NCI-H2107 treated with DMSO at 0.1 percent for 48 hours (cell line): ENCODE measurements around the gene APLP1.
A peak's percentile ranks its signal among the peaks of the same experiment; 100 is the strongest.
"Not testable (repeated sequence)": the region's sequence is repeated elsewhere in the genome, so short reads cannot be mapped to it uniquely, and the experiment has no call there.

Experiments used
- DNase-seq: peaks from one replicate; lab custom pipeline; 2025; ENCODE audit not compliant: unreplicated experiment; lab: John Stamatoyannopoulos, UW

Gene APLP1

DNA sequence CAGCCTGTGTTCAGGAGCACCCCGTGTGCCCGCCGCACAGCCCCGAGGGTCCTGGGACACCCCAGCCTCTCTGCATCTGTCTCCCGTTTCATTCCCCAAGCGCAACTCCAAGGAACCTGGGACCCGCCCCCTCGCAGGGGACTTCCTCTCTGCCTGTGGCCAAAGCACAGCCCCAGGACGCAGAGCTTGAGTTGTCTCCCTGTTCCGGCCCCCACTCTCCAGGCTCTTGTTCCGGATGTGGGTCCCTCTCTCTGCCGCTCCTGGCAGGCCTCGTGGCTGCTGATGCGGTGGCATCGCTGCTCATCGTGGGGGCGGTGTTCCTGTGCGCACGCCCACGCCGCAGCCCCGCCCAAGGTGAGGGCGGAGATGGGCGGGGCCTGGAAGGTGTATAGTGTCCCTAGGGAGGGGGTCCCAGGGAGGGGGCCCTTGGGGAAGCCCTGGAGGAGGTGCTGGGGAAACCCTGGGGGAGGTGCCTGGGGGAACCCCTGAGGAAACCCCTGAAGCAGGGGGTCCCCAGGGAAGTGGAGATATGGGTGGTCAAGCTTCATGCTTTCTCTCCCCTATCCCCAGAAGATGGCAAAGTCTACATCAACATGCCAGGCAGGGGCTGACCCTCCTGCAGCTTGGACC is 35.3 kb downstream of the APLP1 start:
- peak; percentile 18 for DNase-seq

DNA sequence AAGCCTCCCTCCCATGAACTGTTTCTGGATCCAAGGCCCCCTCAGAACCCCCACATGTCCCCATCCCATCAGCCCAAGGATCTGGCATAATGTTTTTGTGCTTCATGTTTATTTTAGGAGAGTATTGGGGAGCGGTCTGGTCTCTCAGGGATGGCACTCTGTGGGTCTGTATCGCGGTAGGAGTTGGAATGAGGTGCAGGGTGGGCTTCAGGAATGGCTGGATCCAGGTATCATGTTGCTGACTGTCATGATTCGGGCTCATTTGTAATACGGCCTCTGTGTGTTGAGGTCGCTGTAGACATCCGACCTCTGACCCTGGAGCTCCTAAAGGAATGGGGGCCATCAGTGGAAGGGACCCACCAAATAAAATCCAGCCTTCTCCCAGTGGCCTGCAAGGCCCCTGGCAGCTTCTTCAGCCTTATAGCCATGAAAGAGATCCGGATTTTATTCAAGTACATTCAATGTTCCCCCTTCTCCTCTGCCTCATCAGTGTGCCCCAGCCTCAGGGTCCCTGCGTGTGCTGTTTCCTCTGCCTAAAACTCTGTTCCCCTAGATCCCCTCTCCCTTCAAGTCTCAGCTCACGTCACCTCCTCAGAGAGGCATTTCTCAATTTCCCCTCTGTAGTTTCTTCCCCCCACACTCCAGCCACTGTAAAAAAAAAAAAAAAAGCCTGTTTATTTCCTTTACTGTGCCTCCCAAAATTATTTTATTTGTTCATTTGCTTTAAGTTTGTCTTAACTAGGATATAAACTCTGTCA is 36.1 kb downstream of the APLP1 start:
- no peak for DNase-seq

DNA sequence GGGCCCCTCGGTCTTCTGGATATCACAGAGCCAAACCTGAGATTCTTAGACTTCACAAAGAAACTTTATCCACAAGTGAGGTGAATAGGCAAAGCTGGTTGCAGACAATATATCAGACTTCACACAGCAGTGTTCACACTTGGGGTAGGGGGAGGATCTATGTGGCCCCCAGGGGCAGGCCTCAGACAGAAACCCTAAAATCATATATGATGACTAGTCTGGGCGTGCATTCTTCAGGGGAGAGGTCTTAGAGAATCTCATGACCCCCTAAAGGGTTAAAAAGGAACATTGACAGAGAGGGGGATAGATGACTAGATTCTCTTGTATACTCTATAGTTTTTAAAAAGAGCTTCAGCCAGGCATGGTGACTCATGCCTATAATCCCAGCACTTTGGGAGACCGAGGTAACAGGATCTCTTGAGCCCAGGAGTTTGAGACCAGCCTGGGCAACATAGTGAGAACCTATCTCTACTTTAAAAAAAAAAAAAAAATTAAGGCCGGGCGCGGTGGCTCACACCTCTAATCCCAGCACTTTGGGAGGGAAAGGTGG is 36.9 kb downstream of the APLP1 start:
- DNase-seq, result no peak

DNA sequence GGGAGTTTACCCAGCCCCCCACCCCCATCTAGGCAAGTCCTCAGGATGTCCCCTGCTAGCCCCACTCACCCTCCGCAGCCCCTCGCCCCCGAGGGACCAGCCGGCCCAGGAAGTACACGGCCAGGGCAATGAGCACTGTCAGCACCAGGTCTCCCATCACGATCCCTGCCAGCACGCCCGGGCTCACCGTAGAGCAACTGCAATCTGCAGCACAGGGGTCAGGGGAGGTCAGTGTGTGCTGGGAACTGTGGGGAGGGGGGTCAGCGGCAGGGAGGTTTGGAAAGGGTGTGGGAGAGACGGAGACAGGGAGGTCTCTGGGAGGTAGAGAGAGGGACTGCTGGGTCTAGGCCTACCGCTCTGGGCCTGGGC is 39.0 kb downstream of the APLP1 start:
- DNase-seq, result no peak

DNA sequence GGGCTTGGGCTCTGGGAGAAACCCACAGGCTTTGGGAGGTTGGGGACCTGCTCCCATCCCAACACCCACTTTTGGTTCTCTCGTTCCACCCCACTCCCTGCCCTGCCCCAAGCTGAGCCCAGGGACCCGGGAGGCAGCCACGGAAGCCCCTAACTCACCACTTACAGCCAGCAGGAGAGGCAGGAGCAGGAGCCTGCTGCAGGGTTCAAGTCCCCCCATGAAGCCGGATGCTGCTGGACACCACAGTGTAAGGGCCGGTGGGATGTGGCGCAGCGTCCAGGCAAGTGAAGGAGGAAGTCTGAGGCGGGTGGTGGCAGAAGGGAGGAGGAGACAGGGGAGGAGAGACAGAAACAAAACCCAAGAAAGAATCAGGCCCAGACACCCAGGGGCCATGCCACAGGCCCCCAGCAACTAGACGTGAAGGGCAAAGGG is 39.7 kb downstream of the APLP1 start, which contains the start of gene TYROBP:
Gene TYROBP, minus strand, starts transcription at position 286 of the 432 bp plus-strand sequence. Its CDS starts 67 bp downstream, at position 219.
- DNase-seq, result no peak

DNA sequence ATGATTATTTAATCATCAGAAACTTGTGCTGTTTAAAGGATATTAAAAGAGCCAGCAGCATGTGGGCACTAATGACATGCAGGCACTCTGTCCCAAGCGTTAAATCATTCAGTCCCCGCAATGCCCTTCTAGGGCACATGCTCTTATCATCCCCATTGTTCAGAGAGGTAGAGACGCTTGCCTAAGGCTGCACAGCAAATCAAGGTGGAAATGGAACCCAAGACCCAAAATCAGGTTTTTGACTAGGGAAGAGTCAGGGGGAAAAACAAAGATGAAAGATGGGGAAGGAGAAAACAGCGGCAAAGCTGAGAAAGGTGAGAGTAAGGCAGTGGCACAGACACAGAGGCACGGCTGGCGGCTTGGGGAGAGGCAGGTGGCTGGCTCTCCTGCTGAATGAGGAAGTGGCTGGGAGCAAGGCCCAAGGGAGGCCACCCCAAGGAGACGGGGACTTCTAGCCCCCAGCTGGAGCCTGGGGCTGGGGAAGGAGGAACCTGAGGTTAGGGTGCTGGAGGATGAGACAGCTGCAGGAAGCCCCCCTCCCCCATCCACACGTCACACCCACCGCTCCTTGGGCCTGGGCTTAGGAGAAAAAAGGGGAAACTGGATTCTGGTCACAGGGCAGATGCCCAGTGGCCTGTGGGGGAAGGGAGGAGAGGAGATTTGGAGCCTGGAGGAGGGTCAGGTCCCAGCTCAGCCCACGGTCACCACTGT is 40.8 kb downstream of the APLP1 start:
- no peak for DNase-seq

DNA sequence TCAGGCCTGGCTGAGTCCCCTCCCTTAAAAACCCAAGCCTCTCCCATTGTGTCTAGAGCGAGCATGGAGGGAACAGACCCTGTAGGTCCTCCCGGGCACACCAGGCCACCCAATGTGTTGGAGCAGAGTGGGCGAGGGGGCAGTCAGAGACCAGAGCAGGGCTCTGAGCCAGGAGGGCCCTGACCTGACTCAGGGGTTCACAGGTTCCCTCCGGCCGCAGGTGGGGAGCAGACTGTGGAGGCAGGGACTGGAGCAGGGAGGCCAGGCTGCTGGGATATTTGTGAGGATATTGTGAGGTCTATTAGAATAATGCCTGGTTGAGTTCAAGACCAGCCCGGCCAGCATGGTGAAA is 41.3 kb downstream of the APLP1 start:
- no peak for DNase-seq

DNA sequence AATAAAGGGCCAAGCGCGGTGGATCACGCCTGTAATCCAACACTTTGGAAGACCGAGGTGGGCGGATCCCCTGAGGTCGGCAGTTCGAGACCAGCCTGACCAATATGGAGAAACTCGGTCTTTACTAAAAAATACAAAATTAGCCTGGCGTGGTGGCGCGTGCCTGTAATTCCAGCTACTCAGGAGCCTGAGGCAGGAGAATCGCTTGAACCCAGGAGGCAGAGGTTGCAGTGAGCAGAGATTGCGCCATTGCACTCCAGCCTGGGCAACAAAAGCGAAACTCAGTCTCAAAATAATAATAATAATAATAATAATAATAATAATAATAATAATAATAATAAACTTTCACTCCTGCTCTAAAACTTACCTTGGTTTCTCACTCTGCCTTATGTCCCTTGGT is 42.0 kb downstream of the APLP1 start:
- not testable (repeated sequence) for DNase-seq

DNA sequence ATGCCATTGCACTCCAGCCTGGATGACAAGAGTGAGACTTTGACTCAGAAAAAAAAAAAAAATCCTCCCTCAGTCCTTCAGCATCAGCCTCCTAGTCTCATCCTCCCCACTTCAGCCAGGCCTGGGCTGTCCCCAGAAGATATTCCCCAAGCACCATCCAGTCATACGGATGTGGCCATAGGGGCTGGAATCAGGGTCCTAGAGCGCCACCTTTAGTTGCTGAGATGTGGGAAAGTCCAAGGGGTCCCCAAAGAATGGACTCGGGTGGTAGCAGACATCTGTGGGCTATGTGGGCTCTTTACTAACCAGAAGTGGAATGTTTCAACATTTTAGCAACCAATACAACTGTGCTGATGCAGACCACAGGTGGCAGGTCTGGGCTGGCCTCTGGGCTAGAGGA is 42.8 kb downstream of the APLP1 start:
- no peak for DNase-seq

DNA sequence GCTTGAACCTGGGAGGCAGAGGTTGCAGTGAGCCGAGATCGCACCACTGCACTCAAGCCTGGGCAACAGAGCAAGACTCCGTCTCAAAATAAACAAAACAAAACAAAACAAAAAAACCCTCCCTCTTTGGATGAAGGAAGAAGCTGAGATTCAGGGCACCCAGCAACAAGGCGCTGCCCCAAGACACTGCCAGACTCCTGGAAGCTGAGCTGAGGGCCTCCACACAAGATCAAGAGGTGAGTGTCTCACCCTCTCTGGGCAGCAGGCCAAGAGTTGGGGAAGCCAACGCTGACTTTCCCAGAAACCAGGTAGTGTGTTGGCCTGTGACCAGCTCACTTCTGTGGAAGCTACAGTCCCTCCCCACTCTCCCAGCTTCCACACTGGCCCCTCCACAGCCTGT is 43.4 kb downstream of the APLP1 start:
- no peak for DNase-seq

DNA sequence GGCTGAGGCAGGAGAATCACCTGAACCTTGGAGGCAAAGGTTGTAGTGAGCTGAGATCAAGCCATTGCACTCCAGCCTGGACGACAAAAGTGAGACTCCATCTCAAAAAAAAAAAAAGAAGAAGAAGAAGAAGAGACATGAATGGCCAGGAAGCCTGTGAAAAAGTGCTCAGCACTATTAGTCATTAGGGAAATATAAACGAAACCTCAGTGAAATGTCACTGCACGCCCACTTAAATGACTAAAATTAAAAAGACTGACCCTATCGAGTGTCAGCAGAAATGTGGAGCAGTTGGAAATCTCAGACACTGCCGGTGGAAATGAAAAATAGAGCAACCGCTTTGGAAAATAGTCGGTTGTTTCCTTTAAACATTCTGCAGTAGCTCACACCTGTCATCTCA is 45.2 kb downstream of the APLP1 start:
- no peak for DNase-seq

DNA sequence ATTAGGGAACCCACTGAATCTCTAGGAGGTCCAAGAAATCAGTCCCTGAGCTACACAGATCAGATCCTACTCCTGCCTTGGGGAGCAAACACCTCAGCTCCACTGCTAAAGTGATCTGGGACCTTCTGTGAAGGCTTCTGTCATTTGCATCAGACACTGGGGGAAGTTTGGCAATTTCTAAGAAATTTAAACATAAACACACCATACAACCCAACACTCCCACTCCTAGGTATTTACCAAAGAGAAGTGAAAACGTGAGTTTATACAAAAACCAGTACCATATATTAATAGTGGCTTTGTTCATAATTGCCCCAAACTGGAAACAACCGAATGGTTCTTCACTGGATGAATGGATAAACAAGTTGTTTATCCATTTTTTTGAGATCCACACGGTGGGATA is 47.1 kb downstream of the APLP1 start:
- DNase-seq, result no peak

DNA sequence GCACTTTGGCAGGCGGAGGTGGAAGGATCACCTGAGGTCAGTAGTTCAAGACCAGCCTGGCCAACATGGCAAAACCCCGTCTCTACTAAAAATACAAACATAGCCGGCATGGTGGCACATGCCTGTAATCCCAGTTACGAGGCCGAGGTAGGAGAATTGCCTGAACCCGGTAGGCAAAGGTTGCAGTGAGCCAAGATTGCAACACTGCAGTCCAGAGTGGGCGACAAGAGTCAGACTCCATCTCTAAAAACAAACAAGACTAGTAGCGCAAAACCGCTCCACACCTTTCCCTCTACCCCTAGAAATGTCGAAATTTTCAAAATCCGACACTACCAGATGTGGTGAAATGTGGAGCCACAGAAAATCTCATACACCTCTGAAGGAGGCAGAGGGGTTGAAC is 50.9 kb downstream of the APLP1 start:
- DNase-seq, result no peak

DNA sequence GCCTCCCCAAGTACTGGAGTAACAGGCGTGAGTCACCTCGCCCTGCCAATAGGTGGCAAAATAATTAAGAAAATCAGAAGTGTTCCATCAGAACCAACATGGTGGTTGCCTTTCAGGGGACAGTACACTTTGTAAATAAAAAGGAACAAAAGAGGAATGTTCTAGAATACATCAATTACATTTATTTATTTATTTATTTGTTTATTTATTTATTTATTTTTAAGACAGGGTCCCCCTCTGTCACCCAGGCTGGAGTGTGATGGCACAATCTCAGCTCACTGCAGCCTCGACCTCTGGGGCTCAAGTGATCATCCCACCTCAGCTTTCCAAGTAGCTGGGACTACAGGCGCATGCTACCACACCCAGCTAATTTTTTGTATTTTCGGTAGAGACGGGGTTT is 52.6 kb downstream of the APLP1 start:
- DNase-seq, result no peak

DNA sequence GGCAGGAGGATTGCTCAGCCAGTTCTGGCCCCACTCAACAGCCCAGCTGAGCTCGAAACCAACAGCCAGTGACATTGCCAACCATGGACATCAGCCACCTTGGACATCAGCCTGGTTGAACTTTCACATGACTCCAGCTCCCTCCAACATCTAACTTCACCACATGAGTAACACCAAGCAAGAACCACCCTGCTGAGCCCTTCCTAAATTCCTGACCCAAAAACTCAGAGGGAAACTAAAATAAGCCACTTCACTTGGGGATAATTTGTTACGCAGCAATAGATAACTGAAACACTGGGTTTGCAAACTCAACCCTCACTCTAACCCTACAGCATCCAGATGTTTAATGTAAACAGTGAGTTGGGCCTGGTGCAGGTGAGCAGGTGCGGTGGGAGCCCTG is 57.1 kb downstream of the APLP1 start:
- DNase-seq, result no peak

DNA sequence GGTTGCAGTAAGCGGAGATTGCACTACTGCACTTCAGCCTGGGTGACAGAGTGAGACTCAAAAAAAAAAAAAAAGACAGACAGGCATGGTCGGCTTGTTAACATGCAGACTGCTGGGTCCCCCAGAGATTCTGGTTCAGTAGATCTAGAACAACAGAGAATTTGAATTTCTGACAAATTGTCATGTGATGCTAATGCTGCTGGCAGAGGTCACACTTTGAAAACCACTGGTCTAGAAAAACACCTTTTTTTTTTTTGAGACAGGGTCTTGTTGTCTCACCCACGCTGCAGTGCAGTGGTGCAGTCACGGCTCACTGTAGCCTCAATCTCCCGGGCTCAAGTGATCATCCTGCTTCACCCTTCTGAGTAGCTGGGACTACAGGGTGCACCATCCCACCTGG is 60.1 kb downstream of the APLP1 start:
- no peak for DNase-seq
